Esophagus squamous epithelium (tissue), 4 donors: ENCODE data around the gene TMEM252.

Experiments
- POLR2A ChIP-seq, 4 donors: fragments of 450-650 bp; IDR thresholded peaks; one replicate each; pipeline ENCODE4 v1.6.1; 2017; ENCODE audit warnings: antibody characterized with exemption in 4 of 4, mild to moderate bottlenecking in 4 of 4, moderate library complexity in 3 of 4
- TF ChIP-seq, protein P1 (sequence below), 6 experiments: fragments of 450-650 bp in 4 of 6; fragments of 200-600 bp in 2 of 6; sonication (generic) in 2 of 6; IDR thresholded peaks; one replicate each; pipeline ENCODE4 v1.5.1; 2016 to 2019; ENCODE audit warnings: antibody characterized with exemption in 6 of 6, mild to moderate bottlenecking in 4 of 6, moderate library complexity in 4 of 6

GRCh38 chr9:68507806-68508145, 32.9 kb downstream of the TMEM252 start:
- TF ChIP-seq, protein P1, sequence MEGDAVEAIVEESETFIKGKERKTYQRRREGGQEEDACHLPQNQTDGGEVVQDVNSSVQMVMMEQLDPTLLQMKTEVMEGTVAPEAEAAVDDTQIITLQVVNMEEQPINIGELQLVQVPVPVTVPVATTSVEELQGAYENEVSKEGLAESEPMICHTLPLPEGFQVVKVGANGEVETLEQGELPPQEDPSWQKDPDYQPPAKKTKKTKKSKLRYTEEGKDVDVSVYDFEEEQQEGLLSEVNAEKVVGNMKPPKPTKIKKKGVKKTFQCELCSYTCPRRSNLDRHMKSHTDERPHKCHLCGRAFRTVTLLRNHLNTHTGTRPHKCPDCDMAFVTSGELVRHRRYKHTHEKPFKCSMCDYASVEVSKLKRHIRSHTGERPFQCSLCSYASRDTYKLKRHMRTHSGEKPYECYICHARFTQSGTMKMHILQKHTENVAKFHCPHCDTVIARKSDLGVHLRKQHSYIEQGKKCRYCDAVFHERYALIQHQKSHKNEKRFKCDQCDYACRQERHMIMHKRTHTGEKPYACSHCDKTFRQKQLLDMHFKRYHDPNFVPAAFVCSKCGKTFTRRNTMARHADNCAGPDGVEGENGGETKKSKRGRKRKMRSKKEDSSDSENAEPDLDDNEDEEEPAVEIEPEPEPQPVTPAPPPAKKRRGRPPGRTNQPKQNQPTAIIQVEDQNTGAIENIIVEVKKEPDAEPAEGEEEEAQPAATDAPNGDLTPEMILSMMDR (IDR thresholded peaks at IDR 0.05): peak in 1 of 6 experiments; percentile 7
- TF ChIP-seq POLR2A (IDR thresholded peaks at IDR 0.05): no peak
